VCaP (cell line): ENCODE results near the gene DOC2B.

Experiments
- H3K27ac ChIP-seq: fragments of 450-650 bp; 2 replicates; pipeline ENCODE4 v1.5.1; 2017
- CTCF ChIP-seq: fragments of 450-650 bp; conservative IDR thresholded peaks from 2 replicates; pipeline ENCODE4 v1.5.1; 2017; ENCODE audit warnings: mild to moderate bottlenecking, moderate library complexity

The DOC2B gene

GRCh38 chr17:192666-193425, 11.4 kb upstream of the DOC2B start:
- H3K27ac ChIP-seq = no peak overlapping the region
- TF ChIP-seq CTCF = no peak

- no peak for TF ChIP-seq CTCF
Observed at GRCh38 chr17:189444-189843, 8.0 kb upstream of the DOC2B start.

GRCh38 chr17:187130-187529, 5.7 kb upstream of the DOC2B start:
- no peak overlapping the region for H3K27ac ChIP-seq
- no peak for TF ChIP-seq CTCF

More at GRCh38 chr17:189444-189843, 8.0 kb upstream of the DOC2B start:
- H3K27ac ChIP-seq = no peak overlapping the region

GRCh38 chr17:185445-186138, 4.1 kb upstream of the DOC2B start:
- no peak for TF ChIP-seq CTCF
- H3K27ac ChIP-seq = no peak overlapping the region

GRCh38 chr17:183021-183420, 1.6 kb upstream of the DOC2B start:
- H3K27ac ChIP-seq = no peak overlapping the region
- TF ChIP-seq CTCF = no peak

- no peak overlapping the region for H3K27ac ChIP-seq
- no peak for TF ChIP-seq CTCF
Observed at GRCh38 chr17:182050-182751, 751 bp upstream of the DOC2B start.
